Choroid plexus epithelial cell (primary cell): ENCODE measurements around the gene MSANTD1.

Source experiments
- DNase-seq: peaks from one replicate; pipeline ENCODE4 v3.0.0-alpha.2; 2010; ENCODE audit warnings: low read depth
- H3K4me3 ChIP-seq: 2 replicates; pipeline ENCODE4 v1.5.1; 2011; ENCODE audit warnings: low read depth, mild to moderate bottlenecking, control low read depth, low read length, moderate library complexity
- CTCF ChIP-seq: conservative IDR thresholded peaks from 2 replicates; pipeline ENCODE4 v1.5.1; 2011; ENCODE audit warnings: low read depth, mild to moderate bottlenecking, control low read depth, inconsistent platforms, low read length, moderate library complexity

MSANTD1 gene

GRCh38 chr4:3210467-3210866 is 38.5 kb upstream of the MSANTD1 start:
- TF ChIP-seq CTCF, result no peak
- no peak overlapping the region for H3K4me3 ChIP-seq
- no peak for DNase-seq

- H3K4me3 ChIP-seq, result no peak overlapping the region
- DNase-seq, result no peak
- no peak for TF ChIP-seq CTCF
Observed at GRCh38 chr4:3211866-3212265, 37.1 kb upstream of the MSANTD1 start.

DNA sequence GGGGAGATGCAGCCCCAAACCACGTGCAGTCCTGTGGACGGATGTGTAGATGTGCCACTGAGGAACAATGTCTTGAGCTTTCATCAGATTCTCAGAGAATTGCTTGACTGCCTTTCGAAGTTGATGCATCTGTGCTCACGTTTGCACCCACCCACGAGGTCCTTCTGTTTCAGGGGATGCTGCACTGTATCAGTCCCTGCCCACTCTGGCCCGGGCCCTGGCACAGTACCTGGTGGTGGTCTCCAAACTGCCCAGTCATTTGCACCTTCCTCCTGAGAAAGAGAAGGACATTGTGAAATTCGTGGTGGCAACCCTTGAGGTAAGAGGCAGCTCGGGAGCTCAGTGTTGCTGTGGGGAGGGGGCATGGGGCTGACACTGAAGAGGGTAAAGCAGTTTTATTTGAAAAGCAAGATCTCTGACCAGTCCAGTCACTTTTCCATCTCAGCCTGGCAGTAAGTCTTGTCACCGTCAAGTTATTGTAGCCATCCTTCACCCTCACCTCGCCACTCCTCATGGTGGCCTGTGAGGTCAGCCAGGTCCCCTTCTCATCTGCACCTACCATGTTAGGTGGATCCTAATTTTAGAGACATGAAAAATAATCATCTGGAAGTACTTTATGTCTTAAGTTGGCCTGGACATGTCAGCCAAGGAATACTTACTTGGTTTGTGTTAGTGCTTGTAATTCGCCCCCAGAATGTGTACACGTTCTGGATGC is 36.4 kb upstream of the MSANTD1 start:
- H3K4me3 ChIP-seq, result no peak overlapping the region
- no peak for TF ChIP-seq CTCF
- no peak for DNase-seq

- no peak for DNase-seq
- no peak for TF ChIP-seq CTCF
Observed at GRCh38 chr4:3213106-3213425, 35.9 kb upstream of the MSANTD1 start.

GRCh38 chr4:3213661-3214250 is 35.2 kb upstream of the MSANTD1 start:
- TF ChIP-seq CTCF, result no peak
- no peak overlapping the region for H3K4me3 ChIP-seq
- DNase-seq, result no peak

More at GRCh38 chr4:3213106-3213425, 35.9 kb upstream of the MSANTD1 start:
- no peak overlapping the region for H3K4me3 ChIP-seq

DNA sequence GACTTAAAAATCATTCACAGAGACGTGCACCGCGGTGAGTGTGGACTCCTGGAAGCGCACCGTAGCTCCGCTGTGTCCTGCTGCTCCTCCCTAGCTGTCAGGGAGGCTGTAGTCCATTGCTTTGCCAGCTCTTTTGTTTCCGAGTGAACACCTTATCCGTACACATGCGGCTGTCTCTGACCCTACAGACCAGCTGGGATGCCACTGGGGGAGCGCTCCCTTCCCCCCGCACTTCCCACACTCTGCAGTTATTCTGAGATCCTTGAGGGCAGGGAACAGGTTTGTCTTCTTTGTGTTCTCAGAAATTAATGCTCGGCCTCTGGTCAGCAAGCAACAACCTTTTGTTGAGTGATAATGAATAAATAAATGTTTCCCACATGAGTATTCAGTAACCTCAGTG is 33.7 kb upstream of the MSANTD1 start:
- DNase-seq, result no peak
- no peak for TF ChIP-seq CTCF
- H3K4me3 ChIP-seq, result no peak overlapping the region

GRCh38 chr4:3215733-3216132 is 33.2 kb upstream of the MSANTD1 start:
- TF ChIP-seq CTCF, result no peak
- no peak overlapping the region for H3K4me3 ChIP-seq
- DNase-seq, result no peak
